HCT116 (cell line): ENCODE results near the gene STAT4. TPM values are rescaled to one million over a fixed set of nuclear protein-coding genes. Genes with fewer than 3 reads are reported as not detected.

Source experiments
- ATAC-seq: fragments of 200-7000 bp; cut with Tn5 transposase; 2 replicates; pipeline ENCODE4 v1.9.1; 2020; ENCODE audit warnings: mild to moderate bottlenecking, moderate library complexity
- BruUV-seq: library from RNA; stranded (reverse); fragments of 400-500 nt; replicated peaks from 2 replicates; lab custom pipeline; 2021; lab: Mats Ljungman, UMichigan
- CTCF ChIA-PET: fragments of 300-600 bp; sonication (Branson Sonifier 250); formaldehyde crosslinking; loops from one replicate; lab custom pipeline; 2021; ENCODE audit warnings: antibody characterized with exemption; lab: Charles Lee
- POLR2A ChIA-PET: fragments of 300-600, 350-600 bp; sonication (Branson Sonifier 250); formaldehyde crosslinking; loops from one replicate; lab custom pipeline; 2021; ENCODE audit warnings: antibody characterized with exemption; lab: Charles Lee
- RAD21 ChIA-PET, 2 experiments: fragments of 300-600 bp; sonication (Branson Sonifier 250); formaldehyde crosslinking; loops; one replicate each; lab custom pipeline; 2023; ENCODE audit warnings: low total read pairs in 2 of 2; ENCODE audit not compliant: uncharacterized antibody in 2 of 2, unreplicated experiment in 2 of 2, low non-redundant PET in 1 of 2; lab: Charles Lee
- DNase-seq: peaks from one replicate; pipeline ENCODE4 v3.0.0-alpha.2; 2010; ENCODE audit warnings: low read depth, low spot score
- H2AFZ ChIP-seq: fragments of 200-600 bp; shearing (Covaris generic), sonication (generic); 2 replicates; pipeline ENCODE4 v1.6.1; 2017; ENCODE audit warnings: low read depth, mixed run types, mixed read lengths, antibody characterized with exemption, low read length; ENCODE audit not compliant: poor library complexity, severe bottlenecking
- H3K27ac ChIP-seq: 2 replicates; pipeline ENCODE4 v1.5.1; 2012; ENCODE audit warnings: low read depth, low read length
- H3K27me3 ChIP-seq: fragments of 200-600 bp; sonication (generic); 2 replicates; pipeline ENCODE4 v1.6.1; 2016; ENCODE audit warnings: mixed run types, low read length, mixed read lengths; ENCODE audit not compliant: insufficient read depth
- H3K36me3 ChIP-seq, 2 experiments: fragments of 200-500 bp in 1 of 2; fragments of 200-600 bp in 1 of 2; sonication (Bioruptor generic) in 1 of 2; sonication (generic) in 1 of 2; 2 replicates each; pipeline versions ENCODE4 v1.5.1 to v1.6.1; 2014 to 2016; ENCODE audit warnings: low read length in 2 of 2, inconsistent platforms in 1 of 2, mixed read lengths in 1 of 2, mixed run types in 1 of 2; ENCODE audit not compliant: insufficient read depth in 2 of 2, control insufficient read depth in 1 of 2
- H3K4me1 ChIP-seq, 2 experiments: fragments of 200-600 bp in 1 of 2; sonication (generic) in 1 of 2; 2 replicates each; pipeline versions ENCODE4 v1.5.1 to v1.6.1; 2012 to 2017; ENCODE audit warnings: low read length in 2 of 2, inconsistent platforms in 1 of 2, mild to moderate bottlenecking in 1 of 2, mixed read lengths in 1 of 2, mixed run types in 1 of 2, moderate library complexity in 1 of 2; ENCODE audit not compliant: insufficient read depth in 2 of 2, control insufficient read depth in 1 of 2
- H3K4me2 ChIP-seq: fragments of 200-600 bp; sonication (generic); 2 replicates; pipeline ENCODE4 v1.6.1; 2017; ENCODE audit warnings: mixed run types, low read length, mixed read lengths
- H3K4me3 ChIP-seq, 2 experiments: fragments of 200-600 bp in 1 of 2; sonication (generic) in 1 of 2; replicated peaks in 1 of 2; 2 replicates each; pipeline ENCODE4 v1.5.1; 2011 to 2016; ENCODE audit warnings: low read length in 2 of 2, control low read depth in 1 of 2, low read depth in 1 of 2, mild to moderate bottlenecking in 1 of 2, mixed read lengths in 1 of 2, mixed run types in 1 of 2
- H3K79me2 ChIP-seq: fragments of 200-600 bp; sonication (generic); 2 replicates; pipeline ENCODE4 v1.6.1; 2017; ENCODE audit warnings: mild to moderate bottlenecking, mixed run types, low read length, moderate library complexity, mixed read lengths; ENCODE audit not compliant: insufficient read depth
- H3K9ac ChIP-seq: fragments of 200-600 bp; sonication (generic); 2 replicates; pipeline ENCODE4 v1.6.1; 2016; ENCODE audit warnings: low read length, mixed read lengths
- H3K9me2 ChIP-seq: fragments of 200-600 bp; sonication (generic), shearing (Covaris generic); 2 replicates; pipeline ENCODE4 v1.6.1; 2017; ENCODE audit warnings: mixed run types, mild to moderate bottlenecking, moderate library complexity; ENCODE audit not compliant: insufficient read depth
- H3K9me3 ChIP-seq, 2 experiments: fragments of 200-500 bp in 1 of 2; fragments of 200-600 bp in 1 of 2; sonication (Bioruptor generic) in 1 of 2; sonication (generic) in 1 of 2; 2 replicates each; pipeline ENCODE4 v1.6.1; 2014 to 2017; ENCODE audit warnings: low read length in 2 of 2, mixed read lengths in 2 of 2, inconsistent platforms in 1 of 2, low read depth in 1 of 2, mild to moderate bottlenecking in 1 of 2, mixed run types in 1 of 2, moderate library complexity in 1 of 2; ENCODE audit not compliant: control insufficient read depth in 1 of 2, insufficient read depth in 1 of 2
- H4K20me1 ChIP-seq: fragments of 200-600 bp; sonication (generic), shearing (Covaris generic); 2 replicates; pipeline ENCODE4 v1.6.1; 2017; ENCODE audit warnings: mixed run types, mild to moderate bottlenecking, moderate library complexity; ENCODE audit not compliant: insufficient read depth
- CEBPB ChIP-seq: IDR thresholded peaks from 2 replicates; pipeline ENCODE4 v1.6.1; 2012; ENCODE audit warnings: low read depth
- CTCF ChIP-seq, 3 experiments: fragments of 200-600 bp in 1 of 3; sonication (generic) in 1 of 3; IDR thresholded peaks in 2 of 3; conservative IDR thresholded peaks in 1 of 3; 2 replicates each; pipeline ENCODE4 v1.5.1; 2012 to 2017; ENCODE audit warnings: low read depth in 2 of 3, low read length in 2 of 3, antibody characterized with exemption in 1 of 3, borderline replicate concordance in 1 of 3, control low read depth in 1 of 3, mild to moderate bottlenecking in 1 of 3, mixed read lengths in 1 of 3, mixed run types in 1 of 3, moderate library complexity in 1 of 3; ENCODE audit not compliant: insufficient read depth in 1 of 3
- MAX ChIP-seq: IDR thresholded peaks from 2 replicates; pipeline ENCODE4 v1.6.1; 2012
- POLR2A ChIP-seq: IDR thresholded peaks from 2 replicates; pipeline ENCODE4 v1.7.0; 2011; ENCODE audit warnings: borderline replicate concordance; ENCODE audit not compliant: insufficient read depth, insufficient read length; ENCODE audit errors: extremely low read depth
- SIN3A ChIP-seq: IDR thresholded peaks from 2 replicates; pipeline ENCODE4 v1.6.1; 2012; ENCODE audit warnings: low read depth
- SP1 ChIP-seq: IDR thresholded peaks from 2 replicates; pipeline ENCODE4 v1.6.1; 2012; ENCODE audit warnings: low read depth
- ZBTB33 ChIP-seq: IDR thresholded peaks from 2 replicates; pipeline ENCODE4 v1.6.1; 2011; ENCODE audit warnings: mild to moderate bottlenecking, low read length, moderate library complexity; ENCODE audit not compliant: insufficient replicate concordance; ENCODE audit errors: extremely low read depth
- intact Hi-C: fragments of 100-400 bp; cut with micrococcal nuclease; formaldehyde crosslinking; loops from 2 replicates; pipeline ENCODE4 v1.10.0; 2022
- total RNA-seq: library from RNA; stranded (reverse); gene quantifications from one replicate; pipeline ENCODE4 v1.2.1, GENCODE V29; 2021; ENCODE audit not compliant: unreplicated experiment

Gene STAT4
- total RNA-seq, 1 experiment from 2014 or later = 2.0 TPM

- no TSS peak for BruUV-seq
- POLR2A ChIA-PET = no interaction called here
These were observed 137.2 kb downstream of the STAT4 start for GRCh38 chr2:191013682-191013931.

More at GRCh38 chr2:191013682-191013931, 137.2 kb downstream of the STAT4 start:
- CTCF ChIA-PET = no interaction called here
- no peak for ATAC-seq
- RAD21 ChIA-PET = no interaction called here
- H3K9me2 ChIP-seq = no peaks in the 10 kb centered on the region
- intact Hi-C loops = no loop called here
- no peaks in the 10 kb centered on the region for H3K27me3 ChIP-seq
- peak overlapping the region; percentile 79 to 83 for H3K4me3 ChIP-seq
- H3K27ac ChIP-seq = peak overlapping the region; percentile 84
- H2AFZ ChIP-seq = no peak overlapping the region
- peaks cover 36% of the 10 kb centered on the region for H3K79me2 ChIP-seq
- peaks cover 4 to 21% of the 10 kb centered on the region in 2 experiments; a peak in 3 of 4 replicates for H3K4me1 ChIP-seq
- peak overlapping the region; percentile 85 for H3K4me2 ChIP-seq
- no peaks in the 10 kb centered on the region for H4K20me1 ChIP-seq
- H3K9me3 ChIP-seq = no peaks in the 10 kb centered on the region
- TF ChIP-seq SP1 (no peak), MAX (no peak), SIN3A (no peak), POLR2A (no peak), CTCF (IDR thresholded peaks at IDR 0.05 in 2 of 3, conservative IDR thresholded peaks at IDR 0.05 in 1 of 3; ENCODE audit: borderline replicate concordance in 1 of 3, insufficient read depth in 1 of 3, low read depth in 2 of 3, low read length in 2 of 3) (no peak), ZBTB33 (no peak), CEBPB (no peak)
- peaks cover 8 to 14% of the 10 kb centered on the region in 2 experiments; a peak in 3 of 4 replicates for H3K36me3 ChIP-seq
- DNase-seq = no peak
- peak overlapping the region; percentile 90 for H3K9ac ChIP-seq
